HEK293T (cell line): ENCODE measurements around the gene CBLN3.
"Not testable (repeated sequence)": the region's sequence is repeated elsewhere in the genome, so short reads cannot be mapped to it uniquely, and the experiment has no call there.

Source experiments
- ARNT ChIP-seq: fragments of 450-650 bp; IDR thresholded peaks from 2 replicates; pipeline ENCODE4 v1.6.1; 2017; ENCODE audit warnings: mild to moderate bottlenecking
- BHLHE40 ChIP-seq: fragments of 450-650 bp; IDR thresholded peaks from 2 replicates; pipeline ENCODE4 v1.6.1; 2016; ENCODE audit warnings: mild to moderate bottlenecking, moderate library complexity, borderline replicate concordance
- CTBP1 ChIP-seq: fragments of 450-650 bp; IDR thresholded peaks from 2 replicates; pipeline ENCODE4 v1.6.1; 2016; ENCODE audit warnings: borderline replicate concordance
- ELF4 ChIP-seq: fragments of 450-650 bp; IDR thresholded peaks from 2 replicates; pipeline ENCODE4 v1.6.1; 2017; ENCODE audit warnings: antibody characterized with exemption
- FOXA1 ChIP-seq: fragments of 450-650 bp; IDR thresholded peaks from 2 replicates; pipeline ENCODE4 v1.6.1; 2016; ENCODE audit warnings: mild to moderate bottlenecking
- FOXK2 ChIP-seq: fragments of 450-650 bp; IDR thresholded peaks from 2 replicates; pipeline ENCODE4 v1.6.1; 2016; ENCODE audit warnings: mild to moderate bottlenecking
- NFRKB ChIP-seq: fragments of 450-650 bp; IDR thresholded peaks from 2 replicates; pipeline ENCODE4 v1.6.1; 2016; ENCODE audit warnings: mild to moderate bottlenecking, moderate library complexity
- SP1 ChIP-seq: fragments of 450-650 bp; IDR thresholded peaks from 2 replicates; pipeline ENCODE4 v1.6.1; 2017
- SUZ12 ChIP-seq: fragments of 450-650 bp; IDR thresholded peaks from 2 replicates; pipeline ENCODE4 v1.6.1; 2016; ENCODE audit warnings: mild to moderate bottlenecking
- ZNF384 ChIP-seq: fragments of 450-650 bp; IDR thresholded peaks from 2 replicates; pipeline ENCODE4 v1.6.1; 2016

GRCh38 chr14:24387579-24387978 lies 41.9 kb downstream of the CBLN3 start:
- TF ChIP-seq NFRKB, SP1, FOXK2, ZNF384, FOXA1, BHLHE40, CTBP1, ARNT, ELF4, SUZ12: not testable (repeated sequence)
